ENCODE results near the gene CASZ1.

The CASZ1 gene

GRCh38 chr1:10682108-10682445, 114.4 kb downstream of the CASZ1 start:
- no peak for DNase-seq

- no peak for DNase-seq
Measured at GRCh38 chr1:10681296-10682107, 114.9 kb downstream of the CASZ1 start.

- DNase-seq = no peak
Measured at GRCh38 chr1:10680487-10680886, 116.0 kb downstream of the CASZ1 start.

GRCh38 chr1:10679496-10680220, 116.8 kb downstream of the CASZ1 start:
- DNase-seq = no peak

GRCh38 chr1:10678852-10679251, 117.6 kb downstream of the CASZ1 start:
- DNase-seq = no peak

GRCh38 chr1:10678402-10678801, 118.0 kb downstream of the CASZ1 start:
- no peak for DNase-seq

- no peak for DNase-seq
Measured at GRCh38 chr1:10677491-10678391, 118.7 kb downstream of the CASZ1 start.

GRCh38 chr1:10676963-10677362, 119.5 kb downstream of the CASZ1 start:
- no peak for DNase-seq

GRCh38 chr1:10675813-10676212, 120.6 kb downstream of the CASZ1 start:
- DNase-seq = no peak

GRCh38 chr1:10674700-10675609, 121.5 kb downstream of the CASZ1 start:
- no peak for DNase-seq

GRCh38 chr1:10674222-10674621, 122.2 kb downstream of the CASZ1 start:
- DNase-seq = no peak

- DNase-seq = no peak
Measured at GRCh38 chr1:10673109-10673711, 123.2 kb downstream of the CASZ1 start.

GRCh38 chr1:10672343-10673050, 123.9 kb downstream of the CASZ1 start:
- no peak for DNase-seq

GRCh38 chr1:10671622-10672342, 124.7 kb downstream of the CASZ1 start:
- DNase-seq = no peak

GRCh38 chr1:10671090-10671489, 125.4 kb downstream of the CASZ1 start:
- DNase-seq = no peak

GRCh38 chr1:10670190-10670589, 126.3 kb downstream of the CASZ1 start:
- no peak for DNase-seq

- DNase-seq = no peak
Measured at GRCh38 chr1:10669570-10669969, 126.9 kb downstream of the CASZ1 start.

GRCh38 chr1:10667861-10668761, 128.3 kb downstream of the CASZ1 start:
- DNase-seq = no peak

All from T-helper 1 cell (primary cell).